Stimulated activated CD4-positive, alpha-beta T cell treated with anti-CD3 and anti-CD28 coated beads, Interleukin-4, amount 100 ng/mL, for 4 hours (primary cell): Measurements from ENCODE around the gene ADAMTS13.

Experiments
- DNase-seq, 2 experiments: peaks; one replicate each; pipeline ENCODE4 v3.0.0-alpha.2; 2020

Gene ADAMTS13

GRCh38 chr9:133393399-133393798 is 28.8 kb upstream of the ADAMTS13 start:
- no peak for DNase-seq

- no peak for DNase-seq
Measured at GRCh38 chr9:133394687-133395271, 27.4 kb upstream of the ADAMTS13 start.

GRCh38 chr9:133396952-133397351 is 25.2 kb upstream of the ADAMTS13 start:
- no peak for DNase-seq

- DNase-seq: no peak
Measured at GRCh38 chr9:133397370-133397769, 24.8 kb upstream of the ADAMTS13 start.

GRCh38 chr9:133397895-133398294 is 24.3 kb upstream of the ADAMTS13 start:
- DNase-seq: no peak

- no peak for DNase-seq
Measured at GRCh38 chr9:133400292-133400691, 21.9 kb upstream of the ADAMTS13 start.

- DNase-seq: no peak
Measured at GRCh38 chr9:133401588-133401987, 20.6 kb upstream of the ADAMTS13 start.

- no peak for DNase-seq
Measured at GRCh38 chr9:133402689-133403088, 19.5 kb upstream of the ADAMTS13 start.

- DNase-seq: peak; percentile 50
Measured at GRCh38 chr9:133403766-133404453, 18.3 kb upstream of the ADAMTS13 start.

- DNase-seq: no peak
Measured at GRCh38 chr9:133404454-133405002, 17.6 kb upstream of the ADAMTS13 start.

- DNase-seq: no peak
Measured at GRCh38 chr9:133405508-133406438, 16.4 kb upstream of the ADAMTS13 start.

GRCh38 chr9:133406480-133407307 is 15.5 kb upstream of the ADAMTS13 start:
- peak; percentile 77 to 79 for DNase-seq

- DNase-seq: no peak
Measured at GRCh38 chr9:133408042-133408441, 14.1 kb upstream of the ADAMTS13 start.

- DNase-seq: no peak
Measured at GRCh38 chr9:133415170-133415569, 7.0 kb upstream of the ADAMTS13 start.

GRCh38 chr9:133417541-133418461 is 4.4 kb upstream of the ADAMTS13 start, which contains the start of gene REXO4:
TSS of gene REXO4 (minus strand) at chr9:133418010. CDS start at chr9:133417844, 166 bp downstream.
- peak; percentile 75 to 79 for DNase-seq

- no peak for DNase-seq
Measured at GRCh38 chr9:133419005-133419404, 3.2 kb upstream of the ADAMTS13 start.

GRCh38 chr9:133420392-133420827 is 1.8 kb upstream of the ADAMTS13 start:
- DNase-seq: no peak

- no peak for DNase-seq
Measured at GRCh38 chr9:133423216-133423615, 1.0 kb downstream of the ADAMTS13 start.

GRCh38 chr9:133424187-133424586 is 2.0 kb downstream of the ADAMTS13 start:
- no peak for DNase-seq

- DNase-seq: no peak
Measured at GRCh38 chr9:133425049-133425632, 3.0 kb downstream of the ADAMTS13 start.

GRCh38 chr9:133426011-133426410 is 3.8 kb downstream of the ADAMTS13 start:
- no peak for DNase-seq
